Tibial nerve (tissue), 4 donors: ENCODE data around the gene RHOBTB1. TPM values are rescaled to one million over a fixed set of nuclear protein-coding genes. Genes with fewer than 3 reads are reported as not detected.

Source experiments
- DNase-seq, 2 donors: peaks; one replicate each; pipeline ENCODE4 v3.0.0-alpha.2; 2019; ENCODE audit warnings: low spot score in 2 of 2
- H3K27ac ChIP-seq, 4 donors: fragments of 200-600 bp; sonication (generic) in 3 of 4; one replicate each; pipeline ENCODE4 v1.5.1; 2017 to 2019; ENCODE audit warnings: mild to moderate bottlenecking in 1 of 4
- H3K27me3 ChIP-seq, 2 donors: fragments of 200-600 bp; sonication (generic) in 1 of 2; one replicate each; pipeline versions ENCODE4 v1.5.1 to v1.6.0; 2017 to 2019
- H3K36me3 ChIP-seq, 3 donors: fragments of 200-600 bp; sonication (generic); one replicate each; pipeline ENCODE4 v1.5.1; 2018 to 2019
- H3K4me1 ChIP-seq, 4 donors: fragments of 200-600 bp; sonication (generic) in 3 of 4; one replicate each; pipeline ENCODE4 v1.5.1; 2017 to 2019
- H3K4me3 ChIP-seq, 4 donors: fragments of 200-600 bp; sonication (generic) in 3 of 4; one replicate each; pipeline ENCODE4 v1.5.1; 2017 to 2019; ENCODE audit warnings: mild to moderate bottlenecking in 1 of 4, moderate library complexity in 1 of 4
- H3K9me3 ChIP-seq, 4 donors: fragments of 200-600 bp; sonication (generic) in 3 of 4; one replicate each; pipeline ENCODE4 v1.5.1; 2017 to 2019
- EP300 ChIP-seq, 2 donors: sonication (generic); formaldehyde crosslinking; IDR thresholded peaks; one replicate each; pipeline ENCODE4 v1.6.1; 2017; ENCODE audit warnings: antibody characterized with exemption in 2 of 2, mild to moderate bottlenecking in 1 of 2
- POLR2A ChIP-seq, 2 donors: fragments of 450-650 bp; IDR thresholded peaks; one replicate each; pipeline ENCODE4 v1.6.1; 2017; ENCODE audit warnings: antibody characterized with exemption in 2 of 2, mild to moderate bottlenecking in 2 of 2, moderate library complexity in 2 of 2
- WGBS, 2 donors: methylation state at CpG; one replicate each; pipeline ENCODE4 v1.1.5; 2018; 5-methylcytosine and 5-hydroxymethylcytosine counted together
- total RNA-seq, 4 donors: library from RNA; depleted of rRNA; stranded (reverse); fragments of >200 nt; gene quantifications; one replicate each; pipeline ENCODE4 v1.1.0, GENCODE V29; 2016
- TF ChIP-seq, protein P1 (sequence below), 5 experiments: fragments of 200-600 bp in 3 of 5; fragments of 450-650 bp in 2 of 5; sonication (generic) in 3 of 5; IDR thresholded peaks; one replicate each; pipeline ENCODE4 v1.5.1; 2016 to 2019; ENCODE audit warnings: antibody characterized with exemption in 5 of 5, mild to moderate bottlenecking in 3 of 5, moderate library complexity in 2 of 5

The RHOBTB1 gene
- total RNA-seq, 4 donors from 2014 or later: 5.7 to 28.2 (median 5.9) TPM

DNA sequence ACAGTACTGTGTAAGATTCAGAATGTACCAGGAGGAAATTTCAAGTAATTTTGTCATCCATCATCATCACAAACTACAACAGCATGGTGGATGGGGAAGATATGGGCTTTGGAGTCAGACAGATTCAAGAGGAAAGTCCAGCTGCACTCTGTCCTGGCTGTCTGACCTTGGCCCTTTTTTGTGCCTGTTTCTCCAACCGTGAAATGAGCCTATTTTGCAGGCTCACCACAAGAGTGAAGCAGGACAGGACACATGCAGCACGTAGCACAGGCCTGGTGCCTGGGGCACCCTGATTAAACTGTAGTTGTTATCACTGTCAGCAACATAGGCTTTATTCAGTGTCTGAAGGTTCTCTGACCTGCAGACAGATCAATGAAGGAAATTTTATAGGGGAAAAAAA is 37.6 kb downstream of the RHOBTB1 start:
- no peak for TF ChIP-seq EP300 (IDR thresholded peaks at IDR 0.05)
- TF ChIP-seq, protein P1, sequence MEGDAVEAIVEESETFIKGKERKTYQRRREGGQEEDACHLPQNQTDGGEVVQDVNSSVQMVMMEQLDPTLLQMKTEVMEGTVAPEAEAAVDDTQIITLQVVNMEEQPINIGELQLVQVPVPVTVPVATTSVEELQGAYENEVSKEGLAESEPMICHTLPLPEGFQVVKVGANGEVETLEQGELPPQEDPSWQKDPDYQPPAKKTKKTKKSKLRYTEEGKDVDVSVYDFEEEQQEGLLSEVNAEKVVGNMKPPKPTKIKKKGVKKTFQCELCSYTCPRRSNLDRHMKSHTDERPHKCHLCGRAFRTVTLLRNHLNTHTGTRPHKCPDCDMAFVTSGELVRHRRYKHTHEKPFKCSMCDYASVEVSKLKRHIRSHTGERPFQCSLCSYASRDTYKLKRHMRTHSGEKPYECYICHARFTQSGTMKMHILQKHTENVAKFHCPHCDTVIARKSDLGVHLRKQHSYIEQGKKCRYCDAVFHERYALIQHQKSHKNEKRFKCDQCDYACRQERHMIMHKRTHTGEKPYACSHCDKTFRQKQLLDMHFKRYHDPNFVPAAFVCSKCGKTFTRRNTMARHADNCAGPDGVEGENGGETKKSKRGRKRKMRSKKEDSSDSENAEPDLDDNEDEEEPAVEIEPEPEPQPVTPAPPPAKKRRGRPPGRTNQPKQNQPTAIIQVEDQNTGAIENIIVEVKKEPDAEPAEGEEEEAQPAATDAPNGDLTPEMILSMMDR (IDR thresholded peaks at IDR 0.05): no peak
- no peak for TF ChIP-seq POLR2A (IDR thresholded peaks at IDR 0.05)

DNA sequence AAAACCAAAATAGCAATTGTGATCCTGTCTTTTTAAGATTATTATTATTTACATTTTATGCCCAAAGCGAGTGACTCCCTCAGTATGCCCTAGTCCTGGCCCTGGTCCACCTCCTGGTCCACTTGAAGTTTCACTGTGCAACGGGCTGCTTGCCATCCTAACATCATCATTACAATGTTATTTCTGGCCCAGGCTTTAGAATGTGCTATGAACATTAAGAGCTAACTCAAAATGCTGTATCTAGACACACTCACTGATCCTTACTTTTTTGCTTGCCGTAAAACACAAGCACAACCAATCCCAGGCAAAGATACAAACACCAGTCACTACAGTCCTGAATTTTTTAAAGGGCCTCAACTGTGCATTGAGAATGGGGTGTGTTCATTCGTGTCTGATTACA is 38.4 kb downstream of the RHOBTB1 start:
- no peaks in the 10 kb centered on the region for H3K27me3 ChIP-seq
- no peak for DNase-seq
- peaks cover 0 to 15% (median 2%) of the 10 kb centered on the region in 4 donors for H3K4me1 ChIP-seq
- peaks cover 0 to 4% (median 0%) of the 10 kb centered on the region in 3 donors for H3K36me3 ChIP-seq
- no peak overlapping the region for H3K27ac ChIP-seq
- TF ChIP-seq POLR2A (IDR thresholded peaks at IDR 0.05) (no peak), EP300 (IDR thresholded peaks at IDR 0.05) (no peak)
- TF ChIP-seq, protein P1 (IDR thresholded peaks at IDR 0.05): no peak
- H3K9me3 ChIP-seq: peaks cover 0 to 4% (median 0%) of the 10 kb centered on the region in 4 donors
- WGBS, 2 donors: 38 to 43% methylated on average over 4 of the region's 4 CpGs
- no peak overlapping the region for H3K4me3 ChIP-seq

More for the DNA sequence above, 37.6 kb downstream of the RHOBTB1 start:
- Histone ChIP-seq H3K4me3 (no peak overlapping the region), H3K4me1 (peaks cover 0 to 24% (median 4%) of the 10 kb centered on the region in 4 donors), H3K9me3 (peaks cover 0 to 4% (median 0%) of the 10 kb centered on the region in 4 donors), H3K36me3 (peaks cover 0 to 4% (median 0%) of the 10 kb centered on the region in 3 donors), H3K27ac (no peak overlapping the region), H3K27me3 (no peaks in the 10 kb centered on the region)
- DNase-seq: no peak
- WGBS, 2 donors: 76 to 87% methylated on average over 2 of the region's 2 CpGs

DNA sequence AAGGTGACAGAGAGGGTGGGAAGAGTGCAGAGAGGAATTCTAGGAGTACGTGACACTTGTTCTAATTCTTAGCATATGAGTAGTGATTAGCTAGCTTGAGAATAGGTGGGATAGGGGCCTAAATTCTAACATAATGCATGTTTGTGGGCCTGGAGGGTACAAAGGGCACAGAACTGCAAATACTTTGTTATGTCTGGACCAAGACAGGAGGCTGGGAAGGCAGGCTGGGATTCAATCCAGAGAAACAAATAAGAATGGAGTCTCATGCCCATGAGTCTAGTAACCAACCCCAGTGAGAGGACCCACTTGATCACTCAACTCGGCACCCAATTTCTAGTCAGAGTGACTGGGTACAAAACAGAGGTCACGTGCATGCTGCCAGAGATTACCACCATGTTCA is 40.9 kb downstream of the RHOBTB1 start:
- peaks cover 0 to 4% (median 0%) of the 10 kb centered on the region in 3 donors for H3K36me3 ChIP-seq
- no peak overlapping the region for H3K4me3 ChIP-seq
- 92 to 100% methylated on average over 3 of the region's 3 CpGs for WGBS, 2 donors
- TF ChIP-seq, protein P1 (IDR thresholded peaks at IDR 0.05): no peak
- TF ChIP-seq POLR2A (IDR thresholded peaks at IDR 0.05) (no peak), EP300 (IDR thresholded peaks at IDR 0.05) (no peak)
- H3K27ac ChIP-seq: no peak overlapping the region
- H3K9me3 ChIP-seq: peaks cover 0 to 4% (median 0%) of the 10 kb centered on the region in 4 donors
- no peak for DNase-seq
- peaks cover 0 to 12% (median 1%) of the 10 kb centered on the region in 4 donors for H3K4me1 ChIP-seq
- no peaks in the 10 kb centered on the region for H3K27me3 ChIP-seq

DNA sequence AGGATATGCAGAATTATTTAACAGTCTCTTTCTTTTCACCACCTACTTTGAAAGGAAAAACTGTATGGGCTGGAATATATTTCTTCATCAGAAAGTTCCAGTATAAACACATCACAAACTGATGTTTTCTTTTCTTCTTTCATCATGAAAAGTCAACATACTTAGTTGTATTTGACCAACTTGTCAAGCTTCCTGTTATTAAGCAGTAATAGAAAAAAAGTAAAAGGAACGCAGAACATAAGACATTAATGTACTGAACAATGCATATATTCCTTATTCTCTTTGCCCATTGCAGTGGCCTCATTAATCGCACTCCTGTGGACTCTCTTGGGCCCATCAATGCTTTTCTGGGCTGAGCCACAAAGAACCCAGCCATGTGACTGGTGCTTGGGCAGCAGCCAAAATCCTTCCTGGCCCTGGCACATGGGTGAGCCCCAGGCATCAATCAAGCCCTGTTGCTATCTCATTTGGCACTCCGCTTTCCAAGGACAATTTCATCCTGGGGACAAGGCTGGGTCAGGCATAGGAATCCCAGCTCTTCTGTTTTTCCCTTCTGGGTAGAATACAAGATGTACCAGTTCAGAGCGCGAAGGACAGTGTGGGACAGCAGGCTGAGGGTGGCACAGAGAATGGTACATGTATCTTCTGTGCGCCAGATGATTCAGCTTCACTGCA is 42.3 kb downstream of the RHOBTB1 start:
- H3K9me3 ChIP-seq: peaks cover 0 to 3% (median 0%) of the 10 kb centered on the region in 4 donors
- 75 to 80% methylated on average over 6 of the region's 6 CpGs for WGBS, 2 donors

DNA sequence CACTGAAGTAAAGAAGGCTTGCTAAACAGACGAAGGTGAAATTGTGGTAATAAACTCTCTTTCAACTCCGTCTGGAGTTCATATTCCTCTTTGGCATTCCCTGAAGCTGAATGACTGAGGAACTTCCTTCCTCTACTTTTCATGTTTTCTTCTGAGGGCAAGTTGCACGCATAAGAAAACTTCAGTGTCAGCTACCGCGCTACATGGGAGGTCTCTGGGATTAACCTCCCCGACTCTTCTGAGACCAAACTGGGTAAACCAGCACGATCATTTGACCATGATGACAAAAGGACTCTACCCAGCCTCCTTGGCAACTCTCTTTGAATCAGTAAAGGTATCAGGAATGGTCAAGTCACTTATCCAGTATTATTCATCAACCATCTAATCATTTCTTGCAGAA is 44.7 kb downstream of the RHOBTB1 start:
- no peak overlapping the region for H3K27ac ChIP-seq
- H3K4me3 ChIP-seq: no peak overlapping the region
- H3K36me3 ChIP-seq: peaks cover 0 to 4% (median 0%) of the 10 kb centered on the region in 3 donors
- no peaks in the 10 kb centered on the region for H3K27me3 ChIP-seq
- WGBS, 2 donors: 91 to 95% methylated on average over 7 of the region's 7 CpGs
- no peak for DNase-seq
- peaks cover 0 to 19% (median 2%) of the 10 kb centered on the region in 4 donors for H3K4me1 ChIP-seq
- no peak for TF ChIP-seq POLR2A (IDR thresholded peaks at IDR 0.05)
- TF ChIP-seq EP300 (IDR thresholded peaks at IDR 0.05): no peak
- TF ChIP-seq, protein P1 (IDR thresholded peaks at IDR 0.05): no peak
- H3K9me3 ChIP-seq: peaks cover 0 to 3% (median 0%) of the 10 kb centered on the region in 4 donors

More for the DNA sequence above, 42.3 kb downstream of the RHOBTB1 start:
- DNase-seq: no peak
- no peak overlapping the region for H3K27ac ChIP-seq
- TF ChIP-seq, protein P1 (IDR thresholded peaks at IDR 0.05): no peak
- TF ChIP-seq POLR2A (IDR thresholded peaks at IDR 0.05) (no peak), EP300 (IDR thresholded peaks at IDR 0.05) (no peak)
- no peaks in the 10 kb centered on the region for H3K27me3 ChIP-seq
- peaks cover 0 to 15% (median 3%) of the 10 kb centered on the region in 4 donors for H3K4me1 ChIP-seq
- no peak overlapping the region for H3K4me3 ChIP-seq
- peaks cover 0 to 4% (median 0%) of the 10 kb centered on the region in 3 donors for H3K36me3 ChIP-seq
